Measurements from ENCODE around the gene PLCB1. TPM values are rescaled to one million over a fixed set of nuclear protein-coding genes. Genes with fewer than 3 reads are reported as not detected.

Gene PLCB1
- total RNA-seq, 1 donor = 13.4 TPM

- no peak for TF ChIP-seq CTCF (IDR thresholded peaks at IDR 0.05; ENCODE audit: extremely low read depth, low read depth, low read length)
- Histone ChIP-seq H4K20me1 (ENCODE audit: insufficient read depth, low read length) (no peaks in the 10 kb centered on the region), H3K79me2 (ENCODE audit: insufficient read depth, low read length) (no peaks in the 10 kb centered on the region), H3K9me3 (ENCODE audit: low read depth, low read length) (no peaks in the 10 kb centered on the region), H3K4me1 (ENCODE audit: insufficient read depth, low read length) (peaks cover 5% of the 10 kb centered on the region), H3K27me3 (ENCODE audit: insufficient read depth, low read length) (no peaks in the 10 kb centered on the region), H3K36me3 (ENCODE audit: insufficient read depth, low read length) (no peaks in the 10 kb centered on the region), H3K4me2 (ENCODE audit: insufficient read depth, low read length) (no peak overlapping the region), H2AFZ (ENCODE audit: low read length) (no peak overlapping the region), H3K27ac (ENCODE audit: low read depth, low read length) (no peak overlapping the region), H3K4me3 (ENCODE audit: insufficient read depth, low read length) (no peak overlapping the region)
- no peak for DNase-seq (ENCODE audit: insufficient read length, low spot score, missing footprints)
These were observed 234.3 kb downstream of the PLCB1 start for GRCh38 chr20:8366303-8366923.

- Histone ChIP-seq H3K27me3 (ENCODE audit: insufficient read depth, low read length) (no peaks in the 10 kb centered on the region), H3K4me2 (ENCODE audit: insufficient read depth, low read length) (no peak overlapping the region), H3K27ac (ENCODE audit: low read depth, low read length) (no peak overlapping the region), H2AFZ (ENCODE audit: low read length) (no peak overlapping the region), H3K79me2 (ENCODE audit: insufficient read depth, low read length) (no peaks in the 10 kb centered on the region), H3K4me3 (ENCODE audit: insufficient read depth, low read length) (no peak overlapping the region), H3K9me3 (ENCODE audit: low read depth, low read length) (no peaks in the 10 kb centered on the region), H3K36me3 (ENCODE audit: insufficient read depth, low read length) (no peaks in the 10 kb centered on the region), H3K4me1 (ENCODE audit: insufficient read depth, low read length) (no peaks in the 10 kb centered on the region), H4K20me1 (ENCODE audit: insufficient read depth, low read length) (no peaks in the 10 kb centered on the region)
- no peak for TF ChIP-seq CTCF (IDR thresholded peaks at IDR 0.05; ENCODE audit: extremely low read depth, low read depth, low read length)
- no peak for DNase-seq (ENCODE audit: insufficient read length, low spot score, missing footprints)
These were observed 235.6 kb downstream of the PLCB1 start for GRCh38 chr20:8367689-8368088.

DNA sequence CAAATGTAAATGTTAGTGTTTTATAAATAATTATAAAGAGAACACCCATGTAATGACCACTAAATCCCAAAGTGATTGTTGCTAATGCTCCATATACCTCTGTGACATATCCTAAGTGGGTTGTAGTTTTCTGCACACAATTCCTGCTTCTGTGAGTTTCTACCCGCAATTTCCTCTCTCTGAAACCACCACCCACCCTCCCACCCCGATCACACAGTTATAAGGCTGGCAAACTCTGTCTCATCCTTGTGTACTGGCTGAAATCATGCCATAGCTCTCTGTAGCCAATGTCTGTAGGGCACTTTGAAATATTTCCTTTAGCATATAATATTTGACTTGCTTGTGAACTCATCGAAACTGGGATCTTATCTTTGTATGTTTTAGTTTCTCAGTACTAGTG is 236.6 kb downstream of the PLCB1 start:
- Histone ChIP-seq H2AFZ (ENCODE audit: low read length) (no peak overlapping the region), H3K36me3 (ENCODE audit: insufficient read depth, low read length) (no peaks in the 10 kb centered on the region), H3K4me2 (ENCODE audit: insufficient read depth, low read length) (no peak overlapping the region), H3K4me1 (ENCODE audit: insufficient read depth, low read length) (no peaks in the 10 kb centered on the region), H4K20me1 (ENCODE audit: insufficient read depth, low read length) (no peaks in the 10 kb centered on the region), H3K79me2 (ENCODE audit: insufficient read depth, low read length) (no peaks in the 10 kb centered on the region), H3K27ac (ENCODE audit: low read depth, low read length) (no peak overlapping the region), H3K27me3 (ENCODE audit: insufficient read depth, low read length) (no peaks in the 10 kb centered on the region), H3K9me3 (ENCODE audit: low read depth, low read length) (no peaks in the 10 kb centered on the region), H3K4me3 (ENCODE audit: insufficient read depth, low read length) (no peak overlapping the region)
- no peak for TF ChIP-seq CTCF (IDR thresholded peaks at IDR 0.05; ENCODE audit: extremely low read depth, low read depth, low read length)
- DNase-seq (ENCODE audit: insufficient read length, low spot score, missing footprints) = no peak

DNA sequence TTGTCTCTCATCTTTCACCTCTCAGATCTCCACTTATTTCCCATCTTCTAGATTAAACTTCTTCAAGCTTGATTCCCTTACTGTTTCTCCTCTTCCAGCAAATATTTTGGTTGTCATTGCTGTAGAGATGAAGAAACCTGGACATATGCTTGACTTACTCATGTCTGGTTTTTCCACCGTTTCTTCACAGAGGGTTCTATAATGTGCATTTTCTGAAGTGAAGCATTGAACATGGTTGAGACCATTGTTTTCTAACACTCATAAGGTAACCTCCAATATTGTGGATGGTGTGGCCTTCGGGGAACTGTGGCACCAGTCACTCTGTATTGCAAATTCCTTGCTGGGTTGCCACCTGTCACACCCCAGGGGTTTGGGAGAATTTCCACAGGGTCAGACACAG is 237.2 kb downstream of the PLCB1 start:
- no peaks in the 10 kb centered on the region for H3K27me3 ChIP-seq (ENCODE audit: insufficient read depth, low read length)
- H2AFZ ChIP-seq (ENCODE audit: low read length) = no peak overlapping the region
- TF ChIP-seq CTCF (IDR thresholded peaks at IDR 0.05; ENCODE audit: extremely low read depth, low read depth, low read length) = no peak
- H4K20me1 ChIP-seq (ENCODE audit: insufficient read depth, low read length) = no peaks in the 10 kb centered on the region
- H3K27ac ChIP-seq (ENCODE audit: low read depth, low read length) = no peak overlapping the region
- no peaks in the 10 kb centered on the region for H3K36me3 ChIP-seq (ENCODE audit: insufficient read depth, low read length)
- no peaks in the 10 kb centered on the region for H3K4me1 ChIP-seq (ENCODE audit: insufficient read depth, low read length)
- no peaks in the 10 kb centered on the region for H3K79me2 ChIP-seq (ENCODE audit: insufficient read depth, low read length)
- DNase-seq (ENCODE audit: insufficient read length, low spot score, missing footprints) = no peak
- H3K4me3 ChIP-seq (ENCODE audit: insufficient read depth, low read length) = no peak overlapping the region
- H3K4me2 ChIP-seq (ENCODE audit: insufficient read depth, low read length) = no peak overlapping the region
- no peaks in the 10 kb centered on the region for H3K9me3 ChIP-seq (ENCODE audit: low read depth, low read length)
